ENCODE data around the gene ZNF423. TPM values are rescaled to one million over a fixed set of nuclear protein-coding genes. Genes with fewer than 3 reads are reported as not detected.

ZNF423 gene
- total and polyA plus RNA-seq, 10 donors, result 0.36 to 7.0 (median 3.7) TPM

DNA sequence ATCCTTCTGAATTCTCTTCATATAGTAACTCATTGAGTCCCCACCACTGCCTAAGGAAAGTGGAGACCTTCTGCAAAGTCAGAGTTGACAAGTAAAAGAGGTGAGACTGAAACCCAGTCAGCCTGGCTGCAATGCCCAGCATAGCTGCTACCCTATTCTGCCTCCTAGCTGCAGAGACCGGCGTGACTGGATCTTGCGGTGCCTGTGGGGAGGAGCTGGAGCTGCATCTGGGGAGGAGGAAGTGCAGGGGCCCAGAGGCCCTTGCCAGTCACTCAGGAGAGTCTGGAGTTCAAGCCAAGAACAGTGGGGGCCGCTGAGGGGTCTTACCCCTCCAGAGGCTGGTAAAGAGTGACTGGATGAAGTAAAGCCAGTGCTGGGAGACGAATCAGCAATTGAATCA is 35.0 kb upstream of the ZNF423 start:
- intact Hi-C loops (cut with DNase I; ENCODE audit: low total_unique reads), result no loop called here
- Histone ChIP-seq H3K36me3 (no peaks in the 10 kb centered on the region), H3K27ac (no peak overlapping the region), H3K4me3 (no peak overlapping the region), H3K27me3 (replicated peaks in 1 of 7) (peaks cover 0 to 19% (median 0%) of the 10 kb centered on the region in 7 donors), H3K4me1 (no peaks in the 10 kb centered on the region), H3K9me3 (peaks cover 0 to 8% (median 0%) of the 10 kb centered on the region in 8 donors)
- WGBS, 5 donors, result 15 to 32% (median 29%) methylated on average over 5 of the region's 5 CpGs
- DNase-seq, result no peak
- no peak for TF ChIP-seq POLR2AphosphoS5 (IDR thresholded peaks at IDR 0.05)
- TF ChIP-seq, protein P1, sequence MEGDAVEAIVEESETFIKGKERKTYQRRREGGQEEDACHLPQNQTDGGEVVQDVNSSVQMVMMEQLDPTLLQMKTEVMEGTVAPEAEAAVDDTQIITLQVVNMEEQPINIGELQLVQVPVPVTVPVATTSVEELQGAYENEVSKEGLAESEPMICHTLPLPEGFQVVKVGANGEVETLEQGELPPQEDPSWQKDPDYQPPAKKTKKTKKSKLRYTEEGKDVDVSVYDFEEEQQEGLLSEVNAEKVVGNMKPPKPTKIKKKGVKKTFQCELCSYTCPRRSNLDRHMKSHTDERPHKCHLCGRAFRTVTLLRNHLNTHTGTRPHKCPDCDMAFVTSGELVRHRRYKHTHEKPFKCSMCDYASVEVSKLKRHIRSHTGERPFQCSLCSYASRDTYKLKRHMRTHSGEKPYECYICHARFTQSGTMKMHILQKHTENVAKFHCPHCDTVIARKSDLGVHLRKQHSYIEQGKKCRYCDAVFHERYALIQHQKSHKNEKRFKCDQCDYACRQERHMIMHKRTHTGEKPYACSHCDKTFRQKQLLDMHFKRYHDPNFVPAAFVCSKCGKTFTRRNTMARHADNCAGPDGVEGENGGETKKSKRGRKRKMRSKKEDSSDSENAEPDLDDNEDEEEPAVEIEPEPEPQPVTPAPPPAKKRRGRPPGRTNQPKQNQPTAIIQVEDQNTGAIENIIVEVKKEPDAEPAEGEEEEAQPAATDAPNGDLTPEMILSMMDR (IDR thresholded peaks at IDR 0.05 in 8 of 11, conservative IDR thresholded peaks at IDR 0.05 in 3 of 11), result peak in 2 of 11 experiments; percentile 16 to 34

DNA sequence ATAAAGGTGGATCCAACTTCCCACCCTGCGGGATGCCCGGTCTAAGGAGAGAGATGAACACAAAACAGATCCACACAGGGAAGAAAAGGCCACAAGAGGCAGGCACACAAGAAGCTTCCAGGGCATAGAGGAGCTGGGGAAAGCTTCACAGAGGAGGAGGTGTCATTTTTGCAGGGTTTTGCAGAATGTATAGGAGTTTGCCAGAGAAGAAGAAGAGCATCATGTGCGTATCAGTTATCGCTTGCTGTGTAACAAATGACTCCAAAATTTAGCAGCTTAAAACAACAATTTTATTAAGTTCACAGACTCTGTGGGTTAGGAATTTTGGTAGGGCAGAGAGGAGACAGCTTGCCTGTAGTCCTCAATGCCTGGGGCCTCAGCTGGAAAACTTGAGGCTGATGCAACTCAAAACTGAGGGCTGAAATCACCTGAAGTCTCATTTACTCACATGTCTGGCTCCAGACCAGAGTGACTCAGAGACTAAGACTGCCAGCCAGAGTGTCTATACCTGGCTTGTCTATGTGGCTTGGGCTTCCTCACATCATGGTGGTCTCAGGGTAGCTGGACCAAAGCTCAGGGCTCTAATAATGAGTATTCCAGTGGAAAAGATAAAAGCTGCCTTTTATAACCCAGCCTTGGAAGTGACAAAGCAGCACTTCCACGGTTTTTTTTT is 33.9 kb upstream of the ZNF423 start:
- WGBS, 5 donors, result 84 to 98% (median 92%) methylated on average over 5 of the region's 5 CpGs
- no peak overlapping the region for H3K27ac ChIP-seq
- no peak for TF ChIP-seq POLR2A (IDR thresholded peaks at IDR 0.05)
- TF ChIP-seq POLR2AphosphoS5 (IDR thresholded peaks at IDR 0.05), result no peak
- TF ChIP-seq, protein P1 (IDR thresholded peaks at IDR 0.05 in 8 of 11, conservative IDR thresholded peaks at IDR 0.05 in 3 of 11), result no peak

DNA sequence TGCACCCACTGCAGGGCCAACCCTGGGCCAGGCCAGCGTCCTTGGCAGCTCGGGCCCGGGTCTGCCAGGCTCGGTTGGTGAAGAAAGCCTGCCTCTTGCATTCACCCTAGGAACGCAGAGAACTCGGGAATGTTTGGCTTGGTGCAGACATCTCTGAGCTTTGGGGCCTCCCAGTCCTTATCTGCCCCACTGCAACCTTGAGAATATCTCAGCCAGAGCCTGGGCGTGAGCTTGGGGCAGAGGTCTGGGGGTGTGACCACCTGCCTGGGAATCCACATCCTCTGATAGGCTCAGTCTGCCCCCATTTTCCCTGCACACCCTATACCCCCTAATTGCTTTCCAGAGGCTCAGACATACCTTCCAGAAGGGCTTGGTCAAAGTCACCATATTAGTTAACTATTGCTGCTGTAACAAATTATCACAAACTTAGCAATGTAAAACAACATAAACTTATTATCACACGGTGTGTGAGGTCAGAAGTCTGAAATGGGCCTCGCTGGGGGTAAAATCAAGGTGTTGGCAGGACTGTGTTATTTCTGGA is 30.7 kb upstream of the ZNF423 start:
- H3K27ac ChIP-seq, result no peak overlapping the region
- WGBS, 5 donors, result 77 to 89% (median 86%) methylated on average over 9 of the region's 9 CpGs
- peaks cover 0 to 18% (median 0%) of the 10 kb centered on the region in 7 donors for H3K27me3 ChIP-seq (replicated peaks in 1 of 7)
- H3K4me3 ChIP-seq, result no peak overlapping the region
- H3K4me1 ChIP-seq, result no peaks in the 10 kb centered on the region
- TF ChIP-seq POLR2AphosphoS5 (IDR thresholded peaks at IDR 0.05), result no peak
- TF ChIP-seq POLR2A (IDR thresholded peaks at IDR 0.05), result no peak
- TF ChIP-seq, protein P1 (IDR thresholded peaks at IDR 0.05 in 8 of 11, conservative IDR thresholded peaks at IDR 0.05 in 3 of 11), result no peak
- intact Hi-C loops (cut with DNase I; ENCODE audit: low total_unique reads), result no loop called here
- no peak for DNase-seq
- H3K9me3 ChIP-seq, result peaks cover 0 to 8% (median 0%) of the 10 kb centered on the region in 8 donors
- no peaks in the 10 kb centered on the region for H3K36me3 ChIP-seq

More for the DNA sequence above, 33.9 kb upstream of the ZNF423 start:
- Histone ChIP-seq H3K27me3 (replicated peaks in 1 of 7) (peaks cover 0 to 13% (median 0%) of the 10 kb centered on the region in 7 donors), H3K9me3 (peaks cover 0 to 8% (median 0%) of the 10 kb centered on the region in 8 donors), H3K36me3 (no peaks in the 10 kb centered on the region), H3K4me1 (no peaks in the 10 kb centered on the region), H3K4me3 (no peak overlapping the region)
- no peak for DNase-seq
- intact Hi-C loops (cut with DNase I; ENCODE audit: low total_unique reads), result no loop called here
